Measurements from ENCODE around the gene SMPX. TPM values are rescaled to one million over a fixed set of nuclear protein-coding genes. Genes with fewer than 3 reads are reported as not detected.

Gene SMPX
- total and polyA plus RNA-seq, 2 of the 4 experiments (the other 2 are of a cell fraction) = not detected

GRCh38 chrX:21756785-21757529, 959 bp downstream of the SMPX start:
- CTCF ChIA-PET = interaction anchor here (0.9 kb wide), 1 partner anchor 12 kb away, joined by 3 read pairs; no protein-coding TSS in a partner anchor
- H3K4me3 ChIP-seq (ENCODE audit: insufficient read depth, low read depth, low read length) = no peak overlapping the region
- ATAC-seq (ENCODE audit: low read depth) = no peak

More at GRCh38 chrX:21756785-21757529, 959 bp downstream of the SMPX start:
- Histone ChIP-seq H3K4ac (ENCODE audit: low read depth, low read length) (no peak overlapping the region), H2AK9ac (replicated peaks; ENCODE audit: low read depth, low read length, poor library complexity) (no peak overlapping the region), H3K23ac (ENCODE audit: low read depth, low read length) (no peak overlapping the region), H4K5ac (ENCODE audit: low read depth, low read length) (no peak overlapping the region), H2BK20ac (ENCODE audit: low read depth, low read length) (no peak overlapping the region), H3K9me3 (ENCODE audit: control insufficient read depth, insufficient read depth, low read length) (no peaks in the 10 kb centered on the region), H3K9me1 (ENCODE audit: insufficient read depth, low read length) (no peaks in the 10 kb centered on the region), H3K27ac (ENCODE audit: insufficient read depth, low read length) (no peak overlapping the region), H4K8ac (ENCODE audit: low read depth in 2 of 2, low read length in 2 of 2) (no peak overlapping the region), H2BK120ac (ENCODE audit: low read depth, low read length) (no peak overlapping the region), H3K56ac (ENCODE audit: extremely low read depth, insufficient read depth, low read length) (no peak overlapping the region), H3K27me3 (ENCODE audit: control insufficient read depth, insufficient read depth, low read length) (peaks cover 9% of the 10 kb centered on the region), H3K4me1 (ENCODE audit: control insufficient read depth, insufficient read depth, low read length) (no peaks in the 10 kb centered on the region), H4K20me1 (ENCODE audit: insufficient read depth, low read length) (no peaks in the 10 kb centered on the region), H2AK5ac (ENCODE audit: low read depth, low read length) (no peak overlapping the region), H3K18ac (ENCODE audit: low read depth, low read length) (no peak overlapping the region), H3K4me2 (ENCODE audit: low read depth, low read length) (no peak overlapping the region), H3K36me3 (ENCODE audit: control insufficient read depth, insufficient read depth, low read length) (no peaks in the 10 kb centered on the region), H3K79me1 (ENCODE audit: low read depth in 1 of 2, low read length in 2 of 2) (no peaks in the 10 kb centered on the region), H3K14ac (replicated peaks; ENCODE audit: low read depth, low read length) (no peak overlapping the region), H4K91ac (ENCODE audit: insufficient read depth, low read depth, low read length) (no peak overlapping the region), H2BK15ac (ENCODE audit: low read depth, low read length) (no peak overlapping the region), H2AFZ (replicated peaks; ENCODE audit: low read length, poor library complexity) (no peak overlapping the region), H2BK5ac (ENCODE audit: low read depth, low read length, poor library complexity, severe bottlenecking) (no peak overlapping the region), H3K9ac (ENCODE audit: low read depth, low read length) (no peak overlapping the region)
- intact Hi-C loops (cut with micrococcal nuclease) (no loop called here), dilution Hi-C loops (cut with HindIII; ENCODE audit: low sequenced_read_pairs, unreplicated experiment) (no loop called here), in situ Hi-C loops (cut with MboI; ENCODE audit: low sequenced_read_pairs) (no loop called here)
- no peak for DNase-seq
- POLR2A ChIA-PET (ENCODE audit: unreplicated experiment) = no interaction called here
- no CpG with 5 or more reads among the region's 6 CpGs for WGBS, 2 experiments (ENCODE audit: extremely low coverage in 2 of 2, insufficient read length in 1 of 2)
- no peak for TF ChIP-seq CHD1 (IDR thresholded peaks at IDR 0.05; ENCODE audit: low read depth, low read length)
- TF ChIP-seq RCOR1 (IDR thresholded peaks at IDR 0.05; ENCODE audit: insufficient replicate concordance, low read length) = no peak
- no peak for TF ChIP-seq BHLHE40 (IDR thresholded peaks at IDR 0.05; ENCODE audit: low read depth, low read length)
- no peak for TF ChIP-seq CTCF (conservative IDR thresholded peaks at IDR 0.05; ENCODE audit: low read depth, low read length)
- no peak for TF ChIP-seq MXI1 (IDR thresholded peaks at IDR 0.05; ENCODE audit: borderline replicate concordance, low read depth, low read length)
- TF ChIP-seq ELK1 (IDR thresholded peaks at IDR 0.05; ENCODE audit: borderline replicate concordance, low read depth, low read length) = no peak
- no peak for TF ChIP-seq RFX5 (IDR thresholded peaks at IDR 0.05; ENCODE audit: low read depth, low read length)
- no peak for TF ChIP-seq USF2 (IDR thresholded peaks at IDR 0.05; ENCODE audit: low read depth, low read length)
- no peak for TF ChIP-seq RAD21 (IDR thresholded peaks at IDR 0.05; ENCODE audit: low read length)
- no peak for TF ChIP-seq MAZ (IDR thresholded peaks at IDR 0.05; ENCODE audit: borderline replicate concordance, low read depth, low read length)
- no peak for TF ChIP-seq POLR2A (IDR thresholded peaks at IDR 0.05; ENCODE audit: low read depth, low read length)
- TF ChIP-seq SMC3 (IDR thresholded peaks at IDR 0.05; ENCODE audit: low read depth, low read length) = no peak
- no peak for TF ChIP-seq MAFK (IDR thresholded peaks at IDR 0.05; ENCODE audit: low read depth, low read length)
- BruUV-seq (replicated peaks) = no TSS peak
